Heart left ventricle (tissue), 16 donors: ENCODE measurements around the gene RACGAP1. TPM values are rescaled to one million over a fixed set of nuclear protein-coding genes. Genes with fewer than 3 reads are reported as not detected.

Source experiments
- ATAC-seq, 4 donors: fragments of 200-7000 bp; cut with Tn5 transposase; one replicate each; pipeline ENCODE4 v1.9.1; 2020 to 2022; ENCODE audit warnings: moderate library complexity in 4 of 4, mild to moderate bottlenecking in 3 of 4, moderate number of reproducible peaks in 1 of 4
- DNase-seq, 5 donors: peaks; one replicate each; pipeline ENCODE4 v3.0.0-alpha.2; 2020
- H3K27ac ChIP-seq, 12 donors: fragments of 200-600 bp; sonication (generic) in 4 of 12; one replicate each; pipeline versions ENCODE4 v1.5.0 to v1.8.0; 2016 to 2022; ENCODE audit warnings: mild to moderate bottlenecking in 2 of 12
- H3K27me3 ChIP-seq, 9 donors: fragments of 200-600 bp; sonication (generic) in 2 of 9; one replicate each; pipeline versions ENCODE4 v1.5.1 to v1.8.0; 2016 to 2022; ENCODE audit warnings: mild to moderate bottlenecking in 3 of 9
- H3K36me3 ChIP-seq, 9 donors: fragments of 200-600 bp; sonication (generic) in 2 of 9; one replicate each; pipeline versions ENCODE4 v1.5.0 to v1.8.0; 2018 to 2022; ENCODE audit warnings: mild to moderate bottlenecking in 2 of 9
- H3K4me1 ChIP-seq, 12 donors: fragments of 200-600 bp; sonication (generic) in 4 of 12; one replicate each; pipeline versions ENCODE4 v1.5.0 to v1.8.0; 2016 to 2022; ENCODE audit warnings: mild to moderate bottlenecking in 3 of 12
- H3K4me3 ChIP-seq, 12 donors: fragments of 200-600 bp; sonication (generic) in 4 of 12; one replicate each; pipeline versions ENCODE4 v1.5.0 to v1.8.0; 2017 to 2022; ENCODE audit warnings: mild to moderate bottlenecking in 9 of 12, moderate library complexity in 4 of 12
- H3K9me3 ChIP-seq, 12 donors: fragments of 200-600 bp; sonication (generic) in 4 of 12; one replicate each; pipeline versions ENCODE4 v1.5.0 to v1.8.0; 2016 to 2022; ENCODE audit warnings: mild to moderate bottlenecking in 1 of 12
- CTCF ChIP-seq, 12 donors: fragments of 200-600 bp; sonication (generic) in 4 of 12; IDR thresholded peaks; one replicate each; pipeline versions ENCODE4 v1.5.0 to v1.8.0; 2018 to 2022; ENCODE audit warnings: antibody characterized with exemption in 12 of 12, mild to moderate bottlenecking in 5 of 12
- POLR2A ChIP-seq, 2 donors: fragments of 450-650 bp; IDR thresholded peaks; one replicate each; pipeline ENCODE4 v1.6.1; 2017; ENCODE audit warnings: antibody characterized with exemption in 2 of 2, mild to moderate bottlenecking in 2 of 2, moderate library complexity in 2 of 2
- WGBS, 4 donors: extraction: QIAGEN DNeasy Blood & Tissue Kit in 2 of 4; methylation state at CpG; one replicate each; pipeline versions ENCODE4 v1.1.5 to v1.1.7; 2013 to 2018; 5-methylcytosine and 5-hydroxymethylcytosine counted together
- intact Hi-C, 10 donors: fragments of 100-400 bp; cut with DNase I; formaldehyde crosslinking; loops; one replicate each; pipeline versions ENCODE4 v1.11.1 to v1.14.2; 2022
- polyA plus RNA-seq, 2 donors: library from polyadenylated mRNA; stranded (reverse); fragments of 200-250 nt; gene quantifications; one replicate each; pipeline ENCODE4 v1.2.3, GENCODE V29; 2013
- total RNA-seq, 9 donors: library from RNA; depleted of rRNA in 2 of 9; stranded (reverse); fragments of >200 nt in 2 of 9; fragmentation: NEBNext Ultra II Directional in 3 of 9; extraction: Animal tissue kit (Norgen Biotek cat#: 25700) in 3 of 9; gene quantifications; one replicate each; pipeline versions ENCODE4 v1.1.0 to v1.2.4, GENCODE V29; 2016 to 2023
- donor health status: ischemic (EF 13 %, LVEDD 7.1; RV severe dilation, severe dysfunction).
- donor health status: healthy with polysubstance abuse.
- donor health status: DM: no; HTN: yes; CAD: no.
- donor health status: DM: no; HTN: no; CAD: no.
- donor health status: ischemic (EF 25% LVEDD 6.9; RV normal size, moderate dysfunction).
- donor health status: ischemic (EF 25% LVEDD 5.7; RV mildly dilated, moderate dysfunction).
- donor health status: healthy.
- donor health status: DM: yes; HTN: yes; CAD: no.
- donor health status: ischemic (EF 35%, LVEDD 5.7; RV mildly dilated, moderate dysfunction).
- donor health status: nonischemic (EF 11% LVEDD 7.7; RV severe dilation, severe dysfunction).
- donor health status: DM: yes; HTN: yes; CAD: no.
- donor health status: PGD.
- donor health status: ischemic (EF 29% LVEDD 5.4; RV normal size, mild dysfunction).
- donor health status: nonischemic (EF 23%, LVEDD 6.1; RV moderate dilation, normal function).

The RACGAP1 gene
- total and polyA plus RNA-seq, 11 donors, result 0.91 to 17.8 (median 5.2) TPM

DNA sequence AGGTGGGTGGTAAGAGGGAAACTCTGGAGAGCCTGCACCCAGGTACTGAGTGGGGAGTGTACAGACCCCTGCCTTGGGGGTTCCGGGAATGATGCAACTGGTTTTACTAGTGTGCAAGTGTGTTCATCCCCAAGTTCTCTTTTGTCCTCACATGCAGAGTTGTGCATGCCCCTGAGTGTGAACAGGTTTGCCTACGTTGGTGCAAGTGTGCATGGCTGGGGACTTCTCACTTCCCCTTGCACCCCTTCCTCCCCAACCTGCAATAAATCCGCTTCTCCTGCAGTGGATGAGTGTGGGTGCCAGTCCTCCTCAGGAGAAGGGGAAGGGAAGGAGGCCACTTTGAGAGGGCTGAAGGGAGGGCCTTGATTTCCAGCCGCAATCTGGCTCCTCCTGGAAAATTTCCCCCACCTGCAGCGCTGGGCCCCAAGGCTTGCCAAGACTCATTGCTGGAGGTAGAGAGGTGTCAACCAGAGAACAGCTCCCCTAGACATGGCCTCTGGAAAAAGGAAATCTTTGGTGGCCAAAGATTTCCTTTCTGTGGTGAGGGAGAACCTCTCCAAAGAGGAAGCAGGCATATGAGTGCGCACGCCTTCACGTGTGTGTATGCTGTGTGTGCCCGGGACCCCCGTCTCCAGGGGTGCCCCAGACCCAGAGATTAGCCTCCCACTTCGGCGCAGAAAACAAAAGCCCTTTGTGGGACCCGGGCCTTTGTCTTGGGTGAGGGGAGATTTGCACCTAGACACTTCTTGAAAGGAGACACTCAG is 69.2 kb downstream of the RACGAP1 start:
- no peaks in the 10 kb centered on the region for H3K9me3 ChIP-seq
- intact Hi-C loops, result loop anchor here in 1 of 10 donors (10.0 kb wide), 1 partner anchor 161 kb away; no protein-coding TSS in a partner anchor
- no peak for DNase-seq
- H3K27ac ChIP-seq, result no peak overlapping the region
- 69 to 82% (median 75%) methylated on average over 13 of the region's 13 CpGs for WGBS, 4 donors
- H3K36me3 ChIP-seq, result no peaks in the 10 kb centered on the region
- no peak for ATAC-seq
- peaks cover 0 to 25% (median 3%) of the 10 kb centered on the region in 12 donors for H3K4me1 ChIP-seq
- H3K27me3 ChIP-seq, result peaks cover 0 to 76% (median 19%) of the 10 kb centered on the region in 9 donors
- H3K4me3 ChIP-seq, result no peak overlapping the region
- TF ChIP-seq POLR2A (IDR thresholded peaks at IDR 0.05), result no peak
- TF ChIP-seq CTCF (IDR thresholded peaks at IDR 0.05), result no peak

DNA sequence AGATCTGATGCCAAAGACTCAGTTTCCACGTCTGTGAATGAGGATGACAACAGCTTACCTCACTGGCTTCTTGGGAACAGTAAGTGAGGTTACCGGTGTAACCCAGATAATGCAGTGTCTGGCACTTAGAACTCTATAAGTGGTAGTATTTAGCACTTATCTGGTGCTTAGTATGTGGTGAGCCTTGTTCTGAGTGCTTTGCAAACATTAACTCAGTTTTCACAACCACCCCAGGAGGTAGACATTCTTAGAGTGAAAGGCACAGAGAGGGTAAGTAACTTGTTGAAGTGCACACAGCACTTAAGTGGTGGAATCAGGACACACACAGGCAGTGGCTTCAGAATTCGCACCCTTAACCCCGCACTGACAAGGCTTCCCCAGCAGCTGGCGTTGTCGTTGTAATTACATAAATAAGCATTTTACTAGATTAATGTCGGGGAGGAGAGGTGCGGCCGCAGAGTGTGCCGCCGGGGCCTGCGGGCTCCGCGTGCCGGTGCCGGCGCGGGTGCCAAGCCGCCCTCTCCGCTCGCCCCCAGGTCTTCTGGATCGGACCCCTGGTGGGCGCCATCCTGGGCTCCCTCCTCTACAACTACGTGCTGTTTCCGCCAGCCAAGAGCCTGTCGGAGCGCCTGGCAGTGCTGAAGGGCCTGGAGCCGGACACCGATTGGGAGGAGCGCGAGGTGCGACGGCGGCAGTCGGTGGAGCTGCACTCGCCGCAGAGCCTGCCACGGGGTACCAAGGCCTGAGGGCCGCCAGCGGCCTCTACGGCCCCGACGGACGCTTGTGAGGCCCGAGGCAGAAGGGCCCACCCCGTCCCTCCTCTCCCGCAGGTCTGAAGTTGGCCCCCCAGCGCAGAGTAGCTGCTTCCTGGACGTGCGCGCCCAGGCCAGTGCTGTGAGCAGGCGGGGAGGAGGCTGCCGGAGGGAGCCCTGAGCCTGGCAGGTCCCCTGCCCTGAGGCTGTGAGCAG is 70.1 kb downstream of the RACGAP1 start:
- H3K27ac ChIP-seq, result no peak overlapping the region
- DNase-seq, result no peak
- H3K4me1 ChIP-seq, result peaks cover 0 to 18% (median 1%) of the 10 kb centered on the region in 12 donors
- intact Hi-C loops, result loop anchor here in 2 of 10 donors (5.0 to 10.0 kb wide), 2 partner anchors 160 to 178 kb away; no protein-coding TSS in a partner anchor
- 32 to 38% (median 34%) methylated on average over 15 to 53 of the region's 53 CpGs for WGBS, 4 donors
- H3K9me3 ChIP-seq, result no peaks in the 10 kb centered on the region
- H3K36me3 ChIP-seq, result no peaks in the 10 kb centered on the region
- peak overlapping the region in 1 of 12 donors; percentile 4 for H3K4me3 ChIP-seq
- no peak for TF ChIP-seq POLR2A (IDR thresholded peaks at IDR 0.05)
- TF ChIP-seq CTCF (IDR thresholded peaks at IDR 0.05), result no peak
- H3K27me3 ChIP-seq, result peaks cover 0 to 68% (median 12%) of the 10 kb centered on the region in 9 donors
- peak in 1 of 4 donors; percentile 36 for ATAC-seq

DNA sequence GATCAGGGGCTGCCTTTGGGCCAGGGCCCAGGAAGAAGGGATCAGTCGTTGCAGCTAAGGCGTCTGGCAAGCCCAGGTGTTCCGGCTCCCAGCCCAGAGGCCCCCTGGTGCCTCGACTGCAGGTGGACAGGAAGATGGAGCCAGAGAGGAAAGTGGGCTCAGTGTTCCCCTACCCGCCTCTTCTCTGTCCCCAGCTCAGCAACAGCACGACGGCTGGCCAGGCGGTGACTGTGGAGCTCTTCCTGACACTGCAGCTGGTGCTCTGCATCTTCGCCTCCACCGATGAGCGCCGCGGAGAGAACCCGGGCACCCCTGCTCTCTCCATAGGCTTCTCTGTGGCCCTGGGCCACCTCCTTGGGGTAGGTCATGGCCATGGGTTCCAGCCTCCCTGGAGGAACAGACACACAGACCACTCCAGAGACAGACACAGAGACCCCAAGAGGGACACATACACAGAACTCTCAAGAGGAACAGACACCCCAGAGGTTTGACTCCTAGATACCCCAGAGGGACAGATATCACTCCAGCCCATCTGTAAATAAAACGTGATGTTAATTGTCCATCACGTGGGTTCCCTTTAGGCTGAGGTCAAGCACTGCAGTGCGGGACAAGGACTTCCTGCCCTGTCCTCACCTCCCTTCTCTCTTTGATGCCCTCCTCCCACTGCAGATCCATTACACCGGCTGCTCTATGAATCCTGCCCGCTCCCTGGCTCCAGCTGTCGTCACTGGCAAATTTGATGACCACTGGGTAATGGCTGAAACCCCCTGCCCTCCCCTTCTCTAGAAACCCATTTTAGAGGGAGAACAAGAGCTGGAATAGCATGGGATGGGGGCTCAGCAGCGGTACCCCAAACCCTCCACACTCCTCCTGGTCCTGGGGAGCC is 71.1 kb downstream of the RACGAP1 start:
- no peak overlapping the region for H3K27ac ChIP-seq
- no peaks in the 10 kb centered on the region for H3K36me3 ChIP-seq
- peaks cover 0 to 60% (median 10%) of the 10 kb centered on the region in 9 donors for H3K27me3 ChIP-seq
- H3K4me3 ChIP-seq, result no peak overlapping the region
- no peaks in the 10 kb centered on the region for H3K9me3 ChIP-seq
- WGBS, 4 donors, result 77 to 83% (median 78%) methylated on average over 18 to 21 of the region's 21 CpGs
- H3K4me1 ChIP-seq, result peaks cover 0 to 19% (median 0%) of the 10 kb centered on the region in 12 donors
- intact Hi-C loops, result loop anchor here in 2 of 10 donors (5.0 to 10.0 kb wide), 2 partner anchors 159 to 177 kb away; no protein-coding TSS in a partner anchor
- ATAC-seq (no peak), DNase-seq (no peak)
- TF ChIP-seq POLR2A (IDR thresholded peaks at IDR 0.05) (no peak), CTCF (IDR thresholded peaks at IDR 0.05) (no peak)
